Measurements from ENCODE around the gene CDO1.
"Not testable (repeated sequence)": the region's sequence is repeated elsewhere in the genome, so short reads cannot be mapped to it uniquely, and the experiment has no call there.

The CDO1 gene

DNA sequence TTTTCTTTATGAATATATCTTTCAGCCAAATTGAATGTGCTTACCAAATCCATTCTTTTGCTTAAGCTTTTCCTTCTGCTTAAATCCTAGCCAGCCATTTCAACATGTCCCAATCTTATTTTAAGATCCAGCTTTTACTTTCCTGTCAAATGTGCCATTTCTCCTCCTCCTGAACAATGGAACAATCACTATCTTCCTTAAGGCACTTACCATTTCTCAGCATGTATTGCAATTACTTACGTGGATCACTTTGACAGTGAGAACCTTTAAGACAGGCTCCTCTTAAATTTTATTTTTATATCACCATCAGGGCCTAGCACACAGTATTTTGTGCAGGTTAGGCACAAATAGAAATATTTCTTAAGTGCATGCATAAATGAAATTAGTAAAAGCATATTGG, 4.4 kb upstream of the CDO1 start:
- Histone ChIP-seq H3K9me3 (ENCODE audit: control insufficient read depth, insufficient read depth, low read length) (no peaks in the 10 kb centered on the region), H3K9ac (ENCODE audit: low read depth, low read length) (no peak overlapping the region), H3K4me1 (ENCODE audit: control insufficient read depth, insufficient read depth, low read length) (no peaks in the 10 kb centered on the region), H3K4me3 (ENCODE audit: low read depth, low read length) (no peak overlapping the region), H3K36me3 (ENCODE audit: control insufficient read depth, insufficient read depth, low read length) (no peaks in the 10 kb centered on the region), H3K27me3 (ENCODE audit: control insufficient read depth, insufficient read depth, low read length) (peaks cover 18% of the 10 kb centered on the region)

DNA sequence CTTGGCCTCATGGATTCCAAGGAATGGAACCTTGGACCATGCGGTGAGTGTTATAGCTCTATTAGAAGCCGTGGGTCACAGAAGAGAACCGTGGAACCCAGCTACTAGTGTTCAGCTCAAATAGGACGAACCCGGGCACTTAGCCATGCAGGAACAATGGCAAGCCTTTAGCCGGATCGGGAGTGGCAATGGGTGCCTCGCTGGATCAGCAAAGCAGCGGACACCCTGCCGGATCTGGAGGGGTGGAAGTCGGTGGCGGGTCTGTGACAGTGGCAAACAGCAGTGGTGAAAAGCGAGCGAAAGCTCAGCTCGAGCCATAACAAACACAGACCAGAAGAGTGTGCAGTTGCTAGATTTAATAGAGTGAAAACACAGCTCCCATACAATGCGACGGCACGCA, 2.4 kb upstream of the CDO1 start:
- H3K9ac ChIP-seq (ENCODE audit: low read depth, low read length): no peak overlapping the region
- peaks cover 39% of the 10 kb centered on the region for H3K27me3 ChIP-seq (ENCODE audit: control insufficient read depth, insufficient read depth, low read length)

DNA sequence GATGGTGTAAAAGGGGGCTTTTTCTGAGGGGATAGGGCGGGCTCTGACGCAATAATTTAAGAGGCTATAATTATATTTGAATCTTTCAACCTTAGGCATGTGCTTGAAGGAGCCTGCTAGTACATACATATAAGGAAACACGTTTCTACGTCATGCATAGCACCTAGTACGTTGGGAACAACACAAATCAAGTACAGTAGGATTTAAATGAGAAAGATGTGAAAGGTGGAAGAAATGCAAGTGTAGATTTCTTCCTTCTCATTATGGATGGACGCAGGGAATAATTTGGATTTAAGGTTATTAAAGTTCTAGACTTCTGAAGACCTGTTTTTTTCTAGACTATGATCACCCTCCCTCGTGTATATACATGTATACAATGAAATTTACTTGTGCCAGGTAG, 927 bp upstream of the CDO1 start:
- peaks cover 44% of the 10 kb centered on the region for H3K27me3 ChIP-seq (ENCODE audit: control insufficient read depth, insufficient read depth, low read length)
- peak overlapping the region; percentile 11 for H3K4me3 ChIP-seq (ENCODE audit: low read depth, low read length)
- H3K4me1 ChIP-seq (ENCODE audit: control insufficient read depth, insufficient read depth, low read length): peaks cover 5% of the 10 kb centered on the region
- H3K9ac ChIP-seq (ENCODE audit: low read depth, low read length): no peak overlapping the region
- no peaks in the 10 kb centered on the region for H3K9me3 ChIP-seq (ENCODE audit: control insufficient read depth, insufficient read depth, low read length)
- peaks cover 2% of the 10 kb centered on the region for H3K36me3 ChIP-seq (ENCODE audit: control insufficient read depth, insufficient read depth, low read length)

More for the DNA sequence above, 2.4 kb upstream of the CDO1 start:
- Histone ChIP-seq H3K4me1 (ENCODE audit: control insufficient read depth, insufficient read depth, low read length) (no peaks in the 10 kb centered on the region), H3K36me3 (ENCODE audit: control insufficient read depth, insufficient read depth, low read length) (peaks cover 2% of the 10 kb centered on the region), H3K4me3 (ENCODE audit: low read depth, low read length) (no peak overlapping the region), H3K9me3 (ENCODE audit: control insufficient read depth, insufficient read depth, low read length) (no peaks in the 10 kb centered on the region)

DNA sequence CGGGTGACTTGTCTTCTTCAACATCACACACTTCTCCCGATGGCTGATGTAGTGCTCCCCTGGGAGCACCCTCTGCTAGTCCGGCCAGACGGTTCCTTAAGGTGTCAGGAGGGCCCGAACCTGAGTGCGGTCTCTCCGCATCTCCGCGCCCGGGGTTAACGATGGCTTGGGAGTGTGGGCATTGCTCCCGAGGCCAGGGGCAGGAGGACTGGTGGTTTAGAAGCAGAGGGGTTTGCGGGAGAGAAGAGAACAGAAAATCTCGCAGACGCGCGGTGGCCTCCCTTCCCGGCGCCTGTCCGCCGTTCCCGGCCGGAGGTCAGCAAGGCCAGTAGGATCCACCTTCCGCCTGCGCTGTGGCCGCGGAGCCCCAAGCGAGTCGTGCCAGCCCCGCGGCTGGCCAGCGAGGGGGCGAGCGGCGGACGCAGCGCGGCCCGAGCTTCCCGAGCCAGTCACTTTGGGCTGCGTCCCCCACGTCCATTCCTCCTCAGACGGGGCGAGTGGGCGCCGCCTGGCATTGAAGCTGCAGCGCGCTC, 700 bp downstream of the CDO1 start:
- Histone ChIP-seq H3K27me3 (ENCODE audit: control insufficient read depth, insufficient read depth, low read length) (peaks cover 44% of the 10 kb centered on the region), H3K4me3 (ENCODE audit: low read depth, low read length) (peak overlapping the region; percentile 96), H3K36me3 (ENCODE audit: control insufficient read depth, insufficient read depth, low read length) (peaks cover 2% of the 10 kb centered on the region), H3K9me3 (ENCODE audit: control insufficient read depth, insufficient read depth, low read length) (no peaks in the 10 kb centered on the region), H3K4me1 (ENCODE audit: control insufficient read depth, insufficient read depth, low read length) (peaks cover 5% of the 10 kb centered on the region), H3K9ac (ENCODE audit: low read depth, low read length) (peak overlapping the region; percentile 80)

DNA sequence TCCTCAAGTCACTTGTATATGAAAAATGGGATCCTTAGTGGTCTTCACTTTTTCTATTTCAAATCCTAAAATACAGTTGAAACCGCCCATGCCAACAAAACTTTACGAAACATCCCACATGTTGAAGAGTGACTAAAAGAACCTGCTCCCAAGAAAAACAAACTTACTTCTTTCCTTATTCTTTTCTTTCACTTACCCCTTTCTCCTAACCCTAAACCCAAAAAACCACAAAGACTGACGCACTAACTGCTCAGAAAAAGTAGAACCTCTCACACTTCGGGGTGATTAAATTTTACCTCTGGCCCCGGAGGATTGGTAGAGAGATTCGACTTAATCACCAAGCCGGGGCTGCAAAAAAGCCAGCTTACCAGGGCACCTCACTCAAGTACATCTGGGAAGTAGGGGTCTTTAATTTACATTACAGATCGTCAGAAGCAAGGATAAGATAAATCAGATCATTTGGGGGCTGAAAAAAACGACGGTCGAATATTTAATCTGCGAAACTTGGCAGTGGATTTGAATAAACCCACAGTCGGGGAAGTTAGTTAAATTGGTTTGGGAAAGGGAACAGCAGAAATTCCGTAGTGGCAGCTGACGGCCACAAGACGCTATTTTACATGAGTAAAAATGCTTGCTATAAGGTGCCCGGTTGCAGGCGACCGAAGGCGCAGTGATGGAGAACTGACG, 1.3 kb downstream of the CDO1 start:
- H3K4me3 ChIP-seq (ENCODE audit: low read depth, low read length): peak overlapping the region; percentile 96
- H3K36me3 ChIP-seq (ENCODE audit: control insufficient read depth, insufficient read depth, low read length): peaks cover 2% of the 10 kb centered on the region
- H3K27me3 ChIP-seq (ENCODE audit: control insufficient read depth, insufficient read depth, low read length): peaks cover 44% of the 10 kb centered on the region
- no peak overlapping the region for H3K9ac ChIP-seq (ENCODE audit: low read depth, low read length)
- no peaks in the 10 kb centered on the region for H3K9me3 ChIP-seq (ENCODE audit: control insufficient read depth, insufficient read depth, low read length)
- H3K4me1 ChIP-seq (ENCODE audit: control insufficient read depth, insufficient read depth, low read length): peaks cover 5% of the 10 kb centered on the region

DNA sequence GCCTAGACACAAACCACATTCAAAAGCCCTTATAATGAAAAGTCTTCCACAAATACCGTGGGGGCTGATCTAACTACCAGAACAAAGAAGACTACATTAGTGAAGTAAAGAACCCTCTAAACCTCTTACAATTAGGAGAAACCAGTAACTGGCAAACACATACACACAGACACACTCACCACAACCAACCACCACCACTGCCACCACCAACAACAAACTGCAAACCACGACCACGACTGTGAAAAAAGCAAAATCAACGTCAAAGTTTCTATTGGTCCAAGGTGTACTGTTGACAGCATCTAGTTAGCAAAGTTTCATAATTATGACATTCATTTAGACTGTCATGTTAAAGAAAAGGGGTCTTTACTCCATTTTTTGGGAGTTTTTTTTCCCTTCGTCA, 2.7 kb downstream of the CDO1 start:
- Histone ChIP-seq H3K4me3 (ENCODE audit: low read depth, low read length) (no peak overlapping the region), H3K9me3 (ENCODE audit: control insufficient read depth, insufficient read depth, low read length) (no peaks in the 10 kb centered on the region), H3K36me3 (ENCODE audit: control insufficient read depth, insufficient read depth, low read length) (peaks cover 2% of the 10 kb centered on the region), H3K27me3 (ENCODE audit: control insufficient read depth, insufficient read depth, low read length) (peaks cover 44% of the 10 kb centered on the region), H3K4me1 (ENCODE audit: control insufficient read depth, insufficient read depth, low read length) (peaks cover 5% of the 10 kb centered on the region), H3K9ac (ENCODE audit: low read depth, low read length) (no peak overlapping the region)

DNA sequence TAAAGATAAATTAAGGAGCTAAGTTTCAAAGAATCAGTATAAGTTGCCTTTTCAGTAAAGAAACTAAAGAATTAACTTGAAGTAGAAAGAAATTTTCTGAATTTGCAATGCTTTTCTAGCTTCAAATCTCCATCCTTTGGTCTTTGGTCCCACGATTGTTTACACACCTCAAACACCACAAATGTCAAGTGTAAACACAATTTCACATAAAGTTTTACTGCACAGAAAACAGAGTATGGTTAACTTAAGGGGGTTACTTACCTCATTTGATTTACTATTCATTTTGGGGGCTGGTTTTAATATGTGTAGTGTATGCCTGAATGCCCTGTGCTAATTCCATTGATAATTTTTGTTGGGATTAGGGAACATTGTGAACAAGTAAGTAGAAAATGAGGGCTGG, 4.1 kb downstream of the CDO1 start:
- no peak overlapping the region for H3K4me3 ChIP-seq (ENCODE audit: low read depth, low read length)
- no peaks in the 10 kb centered on the region for H3K9me3 ChIP-seq (ENCODE audit: control insufficient read depth, insufficient read depth, low read length)
- H3K27me3 ChIP-seq (ENCODE audit: control insufficient read depth, insufficient read depth, low read length): peaks cover 39% of the 10 kb centered on the region
- H3K4me1 ChIP-seq (ENCODE audit: control insufficient read depth, insufficient read depth, low read length): peaks cover 5% of the 10 kb centered on the region
- H3K9ac ChIP-seq (ENCODE audit: low read depth, low read length): no peak overlapping the region
- peaks cover 2% of the 10 kb centered on the region for H3K36me3 ChIP-seq (ENCODE audit: control insufficient read depth, insufficient read depth, low read length)

DNA sequence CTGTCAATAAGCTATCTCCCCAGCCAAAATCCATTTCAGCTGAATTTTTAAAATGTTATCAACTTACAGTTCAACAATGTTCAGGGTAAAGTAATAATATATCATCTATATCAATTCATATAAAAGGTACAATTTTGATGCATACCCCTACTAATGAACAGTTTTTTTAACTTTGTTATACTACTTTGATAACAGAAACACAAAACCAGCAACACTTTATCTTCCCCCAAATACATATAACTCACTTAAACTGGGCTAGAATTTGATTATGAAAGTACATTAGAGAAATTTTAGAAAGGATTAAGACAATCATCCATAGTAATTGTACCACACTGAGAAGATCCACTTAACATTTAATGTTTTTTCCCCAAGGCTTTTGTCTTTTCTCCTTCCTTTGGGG, 5.1 kb downstream of the CDO1 start:
- Histone ChIP-seq H3K9ac (ENCODE audit: low read depth, low read length) (no peak overlapping the region), H3K4me1 (ENCODE audit: control insufficient read depth, insufficient read depth, low read length) (peaks cover 5% of the 10 kb centered on the region), H3K4me3 (ENCODE audit: low read depth, low read length) (no peak overlapping the region), H3K9me3 (ENCODE audit: control insufficient read depth, insufficient read depth, low read length) (no peaks in the 10 kb centered on the region), H3K27me3 (ENCODE audit: control insufficient read depth, insufficient read depth, low read length) (peaks cover 31% of the 10 kb centered on the region), H3K36me3 (ENCODE audit: control insufficient read depth, insufficient read depth, low read length) (peaks cover 2% of the 10 kb centered on the region)

DNA sequence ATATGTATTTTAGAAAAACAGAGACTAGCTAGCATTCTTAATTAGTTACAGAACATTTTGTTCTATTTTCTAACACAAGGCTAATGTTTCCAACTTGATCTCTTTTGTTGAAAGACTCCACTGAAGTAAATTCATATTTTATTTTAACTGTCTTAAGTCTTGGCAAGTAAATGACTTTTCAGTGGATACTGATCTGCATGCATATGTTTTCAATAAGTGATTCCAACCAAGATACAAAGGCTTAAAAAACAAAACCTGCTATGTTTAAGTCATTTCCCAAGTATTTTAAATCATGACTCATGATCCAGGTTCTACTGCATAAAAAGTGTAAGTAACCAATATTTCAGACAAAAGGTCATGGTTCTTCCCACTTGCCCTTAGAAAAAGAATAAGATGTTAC, 5.7 kb downstream of the CDO1 start:
- Histone ChIP-seq H3K9me3 (ENCODE audit: control insufficient read depth, insufficient read depth, low read length) (no peaks in the 10 kb centered on the region), H3K4me3 (ENCODE audit: low read depth, low read length) (no peak overlapping the region), H3K4me1 (ENCODE audit: control insufficient read depth, insufficient read depth, low read length) (peaks cover 5% of the 10 kb centered on the region), H3K27me3 (ENCODE audit: control insufficient read depth, insufficient read depth, low read length) (peaks cover 25% of the 10 kb centered on the region), H3K36me3 (ENCODE audit: control insufficient read depth, insufficient read depth, low read length) (peaks cover 2% of the 10 kb centered on the region), H3K9ac (ENCODE audit: low read depth, low read length) (no peak overlapping the region)

DNA sequence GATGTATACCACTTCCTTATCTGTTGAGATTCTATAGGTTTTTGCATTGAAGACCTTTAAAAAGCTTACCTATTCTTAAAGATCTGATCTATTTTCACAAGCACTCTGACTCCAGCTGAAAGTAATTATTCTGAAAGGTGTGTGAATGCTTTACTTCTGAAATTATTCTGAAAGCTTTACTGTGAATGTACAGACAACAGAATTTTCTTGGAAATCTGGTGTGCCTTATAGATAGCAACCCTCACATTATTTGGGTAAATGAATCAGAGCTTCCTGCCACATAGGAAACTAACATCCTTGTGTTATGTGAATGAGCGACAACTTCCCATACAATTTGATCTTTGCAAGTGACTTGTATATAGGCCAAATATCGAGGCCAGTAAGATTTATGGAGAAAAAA, 6.5 kb downstream of the CDO1 start:
- peaks cover 5% of the 10 kb centered on the region for H3K4me1 ChIP-seq (ENCODE audit: control insufficient read depth, insufficient read depth, low read length)
- H3K4me3 ChIP-seq (ENCODE audit: low read depth, low read length): no peak overlapping the region
- no peak overlapping the region for H3K9ac ChIP-seq (ENCODE audit: low read depth, low read length)
- peaks cover 17% of the 10 kb centered on the region for H3K27me3 ChIP-seq (ENCODE audit: control insufficient read depth, insufficient read depth, low read length)
- H3K36me3 ChIP-seq (ENCODE audit: control insufficient read depth, insufficient read depth, low read length): no peaks in the 10 kb centered on the region
- no peaks in the 10 kb centered on the region for H3K9me3 ChIP-seq (ENCODE audit: control insufficient read depth, insufficient read depth, low read length)

DNA sequence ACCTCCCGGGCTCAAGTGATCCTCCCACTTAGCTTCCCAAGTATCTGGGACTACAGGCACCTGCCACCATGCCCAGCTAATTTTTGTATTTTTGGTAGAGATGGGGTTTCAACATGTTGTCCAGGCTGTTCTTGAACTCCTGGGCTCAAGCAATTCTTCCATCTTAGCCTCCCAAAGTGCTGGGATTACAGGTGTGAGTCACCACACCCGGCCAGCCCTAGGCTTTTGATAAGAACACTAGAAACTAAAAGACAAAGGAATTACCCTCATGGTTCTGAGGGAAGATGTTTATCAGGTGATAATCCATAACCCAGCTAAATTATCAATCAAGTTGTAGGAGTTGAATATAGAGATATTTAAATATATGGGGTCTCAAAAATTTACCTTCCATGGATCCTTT, 8.4 kb downstream of the CDO1 start:
- H3K4me1 ChIP-seq (ENCODE audit: control insufficient read depth, insufficient read depth, low read length); H3K4me3 ChIP-seq (ENCODE audit: low read depth, low read length): not testable (repeated sequence)

DNA sequence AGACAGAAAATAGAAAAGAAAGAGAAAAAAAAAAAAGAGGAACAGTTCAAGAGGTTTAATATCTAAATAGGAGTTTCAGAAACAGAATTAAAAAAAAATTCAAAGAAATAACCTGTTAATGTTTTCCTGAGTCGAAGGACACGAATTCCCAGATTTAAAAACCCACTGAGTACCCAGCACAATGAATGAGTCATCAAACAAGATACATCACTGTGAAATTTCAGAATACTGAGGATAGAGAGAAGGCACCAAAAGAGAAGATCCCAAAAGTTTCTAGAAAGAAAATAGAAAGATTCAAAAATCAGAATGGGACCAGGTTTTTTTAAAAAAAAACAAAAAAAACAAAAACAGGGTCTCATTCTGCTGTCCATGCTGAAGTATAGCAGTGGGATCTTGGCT, 8.8 kb downstream of the CDO1 start:
- H3K4me3 ChIP-seq (ENCODE audit: low read depth, low read length): no peak overlapping the region
- no peaks in the 10 kb centered on the region for H3K27me3 ChIP-seq (ENCODE audit: control insufficient read depth, insufficient read depth, low read length)
- H3K9me3 ChIP-seq (ENCODE audit: control insufficient read depth, insufficient read depth, low read length): no peaks in the 10 kb centered on the region
- H3K4me1 ChIP-seq (ENCODE audit: control insufficient read depth, insufficient read depth, low read length): no peaks in the 10 kb centered on the region
- H3K9ac ChIP-seq (ENCODE audit: low read depth, low read length): no peak overlapping the region
- no peaks in the 10 kb centered on the region for H3K36me3 ChIP-seq (ENCODE audit: control insufficient read depth, insufficient read depth, low read length)

More for the DNA sequence above, 8.4 kb downstream of the CDO1 start:
- not testable (repeated sequence) for H3K36me3 ChIP-seq (ENCODE audit: control insufficient read depth, insufficient read depth, low read length); H3K9me3 ChIP-seq (ENCODE audit: control insufficient read depth, insufficient read depth, low read length); H3K9ac ChIP-seq (ENCODE audit: low read depth, low read length); H3K27me3 ChIP-seq (ENCODE audit: control insufficient read depth, insufficient read depth, low read length)
